Fibroblast of pulmonary artery (primary cell): ENCODE results near the gene UNC5A.

Experiments used
- DNase-seq: peaks from one replicate; pipeline ENCODE4 v3.0.0-alpha.2; 2010; ENCODE audit warnings: low read depth
- H3K4me3 ChIP-seq: replicated peaks from 2 replicates; pipeline ENCODE4 v1.5.1; 2011; ENCODE audit warnings: low read depth, mild to moderate bottlenecking, control low read depth, low read length, moderate library complexity
- CTCF ChIP-seq: IDR thresholded peaks from 2 replicates; pipeline ENCODE4 v1.5.1; 2011; ENCODE audit warnings: mild to moderate bottlenecking, control low read depth, low read length, inconsistent platforms; ENCODE audit errors: missing control alignments

The UNC5A gene

GRCh38 chr5:176880366-176881020 is 70.1 kb downstream of the UNC5A start:
- DNase-seq = no peak
- no peak for TF ChIP-seq CTCF
- H3K4me3 ChIP-seq = no peak overlapping the region

- H3K4me3 ChIP-seq = no peak overlapping the region
- no peak for DNase-seq
- TF ChIP-seq CTCF = no peak
These were observed 70.8 kb downstream of the UNC5A start for GRCh38 chr5:176881021-176881749.

GRCh38 chr5:176881816-176882566 is 71.6 kb downstream of the UNC5A start:
- DNase-seq = no peak
- H3K4me3 ChIP-seq = no peak overlapping the region
- no peak for TF ChIP-seq CTCF

GRCh38 chr5:176882567-176882903 is 72.2 kb downstream of the UNC5A start:
- no peak for TF ChIP-seq CTCF
- H3K4me3 ChIP-seq = no peak overlapping the region
- DNase-seq = peak; percentile 11

GRCh38 chr5:176883700-176884570 is 73.6 kb downstream of the UNC5A start:
- no peak overlapping the region for H3K4me3 ChIP-seq
- no peak for TF ChIP-seq CTCF
- DNase-seq = no peak

- no peak for TF ChIP-seq CTCF
- DNase-seq = no peak
- H3K4me3 ChIP-seq = no peak overlapping the region
These were observed 74.2 kb downstream of the UNC5A start for GRCh38 chr5:176884571-176884890.
